ENCODE results near the gene SLC44A1. TPM values are rescaled to one million over a fixed set of nuclear protein-coding genes. Genes with fewer than 3 reads are reported as not detected.

The SLC44A1 gene
- total and polyA plus RNA-seq, 2 of the 13 experiments (the other 11 are each of a cell fraction or from before 2014, with no cell fraction given), result 21.4 to 40.8 TPM

DNA sequence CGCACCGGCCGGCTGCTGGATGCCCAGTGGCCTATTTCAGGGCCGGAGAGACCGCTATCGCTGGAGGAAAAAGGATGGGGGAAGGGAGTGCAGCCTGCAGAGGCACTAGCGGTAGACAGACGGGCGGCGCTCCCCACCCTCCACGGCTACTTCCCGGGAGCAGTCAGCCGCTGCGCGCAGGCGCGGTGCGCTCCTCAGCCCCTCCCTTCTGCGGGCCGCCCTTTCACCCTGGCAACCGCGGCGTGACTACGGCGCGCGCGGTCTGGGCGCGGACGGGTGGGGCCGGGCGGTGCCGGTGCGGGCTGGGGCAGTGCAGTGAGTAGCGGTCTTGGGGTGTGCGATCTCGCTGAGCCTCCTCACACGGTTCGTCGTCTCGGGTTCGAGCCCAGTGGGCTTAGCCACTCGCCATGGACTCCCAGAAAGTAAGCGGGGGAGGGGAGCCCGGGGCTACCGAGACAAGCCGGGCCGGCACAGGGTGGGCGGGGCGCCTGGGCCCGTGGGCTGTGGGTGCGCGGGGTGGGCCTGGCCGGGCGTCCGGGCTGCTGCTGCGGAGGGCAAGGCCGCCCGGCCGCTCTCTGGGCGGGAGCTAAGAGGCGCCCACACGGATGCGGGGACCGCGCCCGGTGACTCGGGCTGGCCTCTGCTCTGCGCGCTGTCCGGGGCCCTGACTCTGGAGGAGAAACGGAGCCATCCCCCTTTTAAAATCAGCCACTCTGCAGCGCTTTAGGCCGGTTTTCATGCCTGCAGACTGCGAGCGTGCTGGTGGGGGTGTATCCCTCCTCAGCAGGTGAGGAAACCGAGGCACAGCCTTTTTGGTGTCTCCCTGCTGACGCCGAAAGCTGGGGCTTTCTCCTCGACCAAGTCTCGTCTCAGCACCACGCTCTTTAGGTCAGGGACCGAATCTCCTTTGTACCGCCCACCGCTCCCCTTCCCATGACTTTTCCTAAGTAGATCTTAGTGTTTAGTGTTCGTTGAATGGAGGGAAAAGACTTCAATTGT lies 203.7 kb downstream of the SLC44A1 start, which contains the start of gene FSD1L (continued):
- TF ChIP-seq HES4 (CRISPR knock-in tag; IDR thresholded peaks at IDR 0.05; ENCODE audit: borderline replicate concordance) (0 out of 2 replicates have a peak, but pooled peaks have one; percentile 8), ATM (IDR thresholded peaks at IDR 0.05; ENCODE audit: borderline replicate concordance) (no peak), ZNF775 (CRISPR knock-in tag; IDR thresholded peaks at IDR 0.05; ENCODE audit: borderline replicate concordance) (no peak), ZNF446 (CRISPR knock-in tag; IDR thresholded peaks at IDR 0.05) (no peak), RELA (CRISPR knock-in tag; IDR thresholded peaks at IDR 0.05) (no peak), RBM39 (IDR thresholded peaks at IDR 0.05; ENCODE audit: low read depth, low read length, poor library complexity, severe bottlenecking) (no peak), ZNF644 (CRISPR knock-in tag; IDR thresholded peaks at IDR 0.05; ENCODE audit: low read depth) (no peak), KLF11 (CRISPR knock-in tag; IDR thresholded peaks at IDR 0.05) (no peak; the same call in 1 of the 2 replicates), KLF16 (CRISPR knock-in tag; IDR thresholded peaks at IDR 0.05) (no peak; a peak in 1 of 4 replicates), PPARG (CRISPR knock-in tag; conservative IDR thresholded peaks at IDR 0.05) (peak; percentile 81), TRIM24 (CRISPR knock-in tag; IDR thresholded peaks at IDR 0.05) (no peak; the same call in 1 of the 2 replicates), PHF8 (CRISPR knock-in tag; IDR thresholded peaks at IDR 0.05) (peak; percentile 72; the same call in 1 of the 2 replicates), AGO1 (IDR thresholded peaks at IDR 0.05; ENCODE audit: low read depth, low read length, poor library complexity, severe bottlenecking) (no peak), ZFY (CRISPR knock-in tag; IDR thresholded peaks at IDR 0.05) (peak; percentile 83), ZNF703 (CRISPR knock-in tag; IDR thresholded peaks at IDR 0.05; ENCODE audit: borderline replicate concordance) (no peak), ZNF256 (CRISPR knock-in tag; conservative IDR thresholded peaks at IDR 0.05) (no peak), BHLHE40 (IDR thresholded peaks at IDR 0.05; ENCODE audit: low read length) (0 out of 2 replicates have a peak, but pooled peaks have one; percentile 17), ZIK1 (CRISPR knock-in tag; IDR thresholded peaks at IDR 0.05; ENCODE audit: borderline replicate concordance, low read depth) (peak; percentile 26; the same call in 1 of the 2 replicates), SP2 (CRISPR knock-in tag; IDR thresholded peaks at IDR 0.05) (no peak), CAMTA2 (CRISPR knock-in tag; IDR thresholded peaks at IDR 0.05; ENCODE audit: borderline replicate concordance) (no peak), WIZ (CRISPR knock-in tag; IDR thresholded peaks at IDR 0.05) (no peak)
- TF ChIP-seq, protein P1, sequence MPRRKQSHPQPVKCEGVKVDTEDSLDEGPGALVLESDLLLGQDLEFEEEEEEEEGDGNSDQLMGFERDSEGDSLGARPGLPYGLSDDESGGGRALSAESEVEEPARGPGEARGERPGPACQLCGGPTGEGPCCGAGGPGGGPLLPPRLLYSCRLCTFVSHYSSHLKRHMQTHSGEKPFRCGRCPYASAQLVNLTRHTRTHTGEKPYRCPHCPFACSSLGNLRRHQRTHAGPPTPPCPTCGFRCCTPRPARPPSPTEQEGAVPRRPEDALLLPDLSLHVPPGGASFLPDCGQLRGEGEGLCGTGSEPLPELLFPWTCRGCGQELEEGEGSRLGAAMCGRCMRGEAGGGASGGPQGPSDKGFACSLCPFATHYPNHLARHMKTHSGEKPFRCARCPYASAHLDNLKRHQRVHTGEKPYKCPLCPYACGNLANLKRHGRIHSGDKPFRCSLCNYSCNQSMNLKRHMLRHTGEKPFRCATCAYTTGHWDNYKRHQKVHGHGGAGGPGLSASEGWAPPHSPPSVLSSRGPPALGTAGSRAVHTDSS (CRISPR knock-in tag; conservative IDR thresholded peaks at IDR 0.05), result no peak
- TF ChIP-seq, protein P2, sequence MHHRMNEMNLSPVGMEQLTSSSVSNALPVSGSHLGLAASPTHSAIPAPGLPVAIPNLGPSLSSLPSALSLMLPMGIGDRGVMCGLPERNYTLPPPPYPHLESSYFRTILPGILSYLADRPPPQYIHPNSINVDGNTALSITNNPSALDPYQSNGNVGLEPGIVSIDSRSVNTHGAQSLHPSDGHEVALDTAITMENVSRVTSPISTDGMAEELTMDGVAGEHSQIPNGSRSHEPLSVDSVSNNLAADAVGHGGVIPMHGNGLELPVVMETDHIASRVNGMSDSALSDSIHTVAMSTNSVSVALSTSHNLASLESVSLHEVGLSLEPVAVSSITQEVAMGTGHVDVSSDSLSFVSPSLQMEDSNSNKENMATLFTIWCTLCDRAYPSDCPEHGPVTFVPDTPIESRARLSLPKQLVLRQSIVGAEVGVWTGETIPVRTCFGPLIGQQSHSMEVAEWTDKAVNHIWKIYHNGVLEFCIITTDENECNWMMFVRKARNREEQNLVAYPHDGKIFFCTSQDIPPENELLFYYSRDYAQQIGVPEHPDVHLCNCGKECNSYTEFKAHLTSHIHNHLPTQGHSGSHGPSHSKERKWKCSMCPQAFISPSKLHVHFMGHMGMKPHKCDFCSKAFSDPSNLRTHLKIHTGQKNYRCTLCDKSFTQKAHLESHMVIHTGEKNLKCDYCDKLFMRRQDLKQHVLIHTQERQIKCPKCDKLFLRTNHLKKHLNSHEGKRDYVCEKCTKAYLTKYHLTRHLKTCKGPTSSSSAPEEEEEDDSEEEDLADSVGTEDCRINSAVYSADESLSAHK (CRISPR knock-in tag; IDR thresholded peaks at IDR 0.05; ENCODE audit: borderline replicate concordance), result no peak
- TF ChIP-seq, protein P3, sequence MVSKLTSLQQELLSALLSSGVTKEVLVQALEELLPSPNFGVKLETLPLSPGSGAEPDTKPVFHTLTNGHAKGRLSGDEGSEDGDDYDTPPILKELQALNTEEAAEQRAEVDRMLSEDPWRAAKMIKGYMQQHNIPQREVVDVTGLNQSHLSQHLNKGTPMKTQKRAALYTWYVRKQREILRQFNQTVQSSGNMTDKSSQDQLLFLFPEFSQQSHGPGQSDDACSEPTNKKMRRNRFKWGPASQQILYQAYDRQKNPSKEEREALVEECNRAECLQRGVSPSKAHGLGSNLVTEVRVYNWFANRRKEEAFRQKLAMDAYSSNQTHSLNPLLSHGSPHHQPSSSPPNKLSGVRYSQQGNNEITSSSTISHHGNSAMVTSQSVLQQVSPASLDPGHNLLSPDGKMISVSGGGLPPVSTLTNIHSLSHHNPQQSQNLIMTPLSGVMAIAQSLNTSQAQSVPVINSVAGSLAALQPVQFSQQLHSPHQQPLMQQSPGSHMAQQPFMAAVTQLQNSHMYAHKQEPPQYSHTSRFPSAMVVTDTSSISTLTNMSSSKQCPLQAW (CRISPR knock-in tag; IDR thresholded peaks at IDR 0.05), result no peak; the same call in 1 of the 2 replicates
